SU-DHL-6 (cell line): ENCODE measurements around the gene CUX1.

Experiments
- H2AFZ ChIP-seq: fragments of 200-600 bp; sonication (generic); 2 replicates; pipeline ENCODE4 v1.6.1; 2014; ENCODE audit warnings: low read depth, mild to moderate bottlenecking, moderate library complexity, mixed read lengths, antibody characterized with exemption, low read length; ENCODE audit not compliant: severe bottlenecking
- H3F3A ChIP-seq: fragments of 200-600 bp; shearing (Covaris generic); 2 replicates; pipeline ENCODE4 v1.6.0; 2016; ENCODE audit warnings: antibody characterized with exemption, mild to moderate bottlenecking; ENCODE audit not compliant: insufficient read depth
- H3K27ac ChIP-seq: fragments of 200-600 bp; sonication (generic); 2 replicates; pipeline ENCODE4 v1.5.1; 2016; ENCODE audit warnings: low read depth, mild to moderate bottlenecking, low read length, moderate library complexity, mixed read lengths
- H3K27me3 ChIP-seq: fragments of 200-600 bp; sonication (generic), shearing (Covaris generic); 2 replicates; pipeline ENCODE4 v1.6.0; 2014; ENCODE audit warnings: mild to moderate bottlenecking, low read length
- H3K36me3 ChIP-seq: fragments of 200-600 bp; sonication (generic); 2 replicates; pipeline ENCODE4 v1.6.1; 2014; ENCODE audit warnings: mild to moderate bottlenecking, low read length, mixed read lengths
- H3K4me2 ChIP-seq: fragments of 300-600, 200-600 bp; shearing (Covaris generic), sonication (generic); 2 replicates; pipeline ENCODE4 v1.6.0; 2014; ENCODE audit warnings: low read length, low read depth, mild to moderate bottlenecking; ENCODE audit not compliant: poor library complexity, severe bottlenecking
- H3K4me3 ChIP-seq: fragments of 200-600 bp; sonication (generic); 2 replicates; pipeline ENCODE4 v1.5.1; 2014; ENCODE audit warnings: antibody characterized with exemption, low read length, mild to moderate bottlenecking, mixed read lengths; ENCODE audit not compliant: insufficient read depth, poor library complexity, severe bottlenecking
- H3K79me2 ChIP-seq: fragments of 200-600 bp; sonication (generic); 2 replicates; pipeline ENCODE4 v1.6.1; 2014; ENCODE audit warnings: mild to moderate bottlenecking, low read length, moderate library complexity; ENCODE audit not compliant: insufficient read depth
- H3K9ac ChIP-seq: fragments of 200-600 bp; sonication (generic); 2 replicates; pipeline ENCODE4 v1.7.0; 2014; ENCODE audit warnings: mild to moderate bottlenecking, low read length
- H3K9me2 ChIP-seq: fragments of 200-600 bp; sonication (generic); replicated peaks from 2 replicates; pipeline ENCODE4 v1.6.1; 2014; ENCODE audit warnings: low read length; ENCODE audit not compliant: insufficient read depth
- H3K9me3 ChIP-seq: fragments of 200-600 bp; sonication (generic); 2 replicates; pipeline ENCODE4 v1.6.1; 2014; ENCODE audit warnings: low read length, mixed read lengths; ENCODE audit not compliant: insufficient read depth
- H4K20me1 ChIP-seq: fragments of 200-600 bp; sonication (generic); 2 replicates; pipeline ENCODE4 v1.6.1; 2014; ENCODE audit warnings: low read depth, mild to moderate bottlenecking, antibody characterized with exemption, low read length, moderate library complexity, mixed read lengths
- CTCF ChIP-seq: fragments of 200-600 bp; sonication (generic); IDR thresholded peaks from one replicate; pipeline ENCODE4 v1.5.1; 2017; ENCODE audit warnings: antibody characterized with exemption, mild to moderate bottlenecking, low read length, moderate library complexity; ENCODE audit not compliant: insufficient read depth, poor library complexity, severe bottlenecking
- EZH2phosphoT487 ChIP-seq: fragments of 200-600 bp; sonication (generic), shearing (Covaris generic); conservative IDR thresholded peaks from 2 replicates; pipeline ENCODE4 v1.6.1; 2018; ENCODE audit warnings: mild to moderate bottlenecking, antibody characterized with exemption, low read length, moderate library complexity, mixed read lengths

The CUX1 gene

GRCh38 chr7:101970801-101971200 is 153.4 kb downstream of the CUX1 start:
- TF ChIP-seq EZH2phosphoT487 (no peak), CTCF (no peak)
- H3K27me3 ChIP-seq: no peaks in the 10 kb centered on the region
- no peak overlapping the region for H2AFZ ChIP-seq
- no peak overlapping the region for H3K4me3 ChIP-seq
- peaks cover 98% of the 10 kb centered on the region for H3K79me2 ChIP-seq
- H3F3A ChIP-seq: peaks cover 37% of the 10 kb centered on the region
- H3K9me3 ChIP-seq: no peaks in the 10 kb centered on the region
- H3K4me2 ChIP-seq: no peak overlapping the region
- no peaks in the 10 kb centered on the region for H3K9me2 ChIP-seq
- no peaks in the 10 kb centered on the region for H4K20me1 ChIP-seq
- H3K9ac ChIP-seq: no peak overlapping the region
- no peaks in the 10 kb centered on the region for H3K36me3 ChIP-seq
- H3K27ac ChIP-seq: peak overlapping the region; percentile 94

- H3K4me2 ChIP-seq: no peak overlapping the region
- no peak overlapping the region for H3K4me3 ChIP-seq
- H3K36me3 ChIP-seq: peaks cover 2% of the 10 kb centered on the region; the same call in 1 of the 2 replicates
- H3K9me3 ChIP-seq: no peaks in the 10 kb centered on the region
- H4K20me1 ChIP-seq: no peaks in the 10 kb centered on the region
- H3K27ac ChIP-seq: peak overlapping the region; percentile 94; the same call in 1 of the 2 replicates
- H3K9ac ChIP-seq: no peak overlapping the region
- peaks cover 98% of the 10 kb centered on the region for H3K79me2 ChIP-seq
- TF ChIP-seq CTCF (no peak), EZH2phosphoT487 (no peak)
- no peaks in the 10 kb centered on the region for H3K27me3 ChIP-seq
- H2AFZ ChIP-seq: no peak overlapping the region
- H3K9me2 ChIP-seq: no peaks in the 10 kb centered on the region
- peaks cover 43% of the 10 kb centered on the region for H3F3A ChIP-seq
Measured at GRCh38 chr7:101971457-101971856, 154.0 kb downstream of the CUX1 start.

- no peak overlapping the region for H3K4me3 ChIP-seq
- H4K20me1 ChIP-seq: no peaks in the 10 kb centered on the region
- H3K4me2 ChIP-seq: no peak overlapping the region
- H3K9ac ChIP-seq: no peak overlapping the region
- no peaks in the 10 kb centered on the region for H3K27me3 ChIP-seq
- peak overlapping the region; percentile 10; the same call in 1 of the 2 replicates for H3K27ac ChIP-seq
- H3K36me3 ChIP-seq: peaks cover 3% of the 10 kb centered on the region; the same call in 1 of the 2 replicates
- TF ChIP-seq CTCF (no peak), EZH2phosphoT487 (no peak)
- H3K9me2 ChIP-seq: no peaks in the 10 kb centered on the region
- H3K9me3 ChIP-seq: no peaks in the 10 kb centered on the region
- peaks cover 98% of the 10 kb centered on the region for H3K79me2 ChIP-seq
- peaks cover 51% of the 10 kb centered on the region for H3F3A ChIP-seq
- H2AFZ ChIP-seq: no peak overlapping the region
Measured at GRCh38 chr7:101972627-101973026, 155.2 kb downstream of the CUX1 start.
